ENCODE measurements around the gene PPARG. TPM values are rescaled to one million over a fixed set of nuclear protein-coding genes. Genes with fewer than 3 reads are reported as not detected.

Gene PPARG
- total RNA-seq, 4 donors from 2014 or later: 16.9 to 146 (median 117) TPM

DNA sequence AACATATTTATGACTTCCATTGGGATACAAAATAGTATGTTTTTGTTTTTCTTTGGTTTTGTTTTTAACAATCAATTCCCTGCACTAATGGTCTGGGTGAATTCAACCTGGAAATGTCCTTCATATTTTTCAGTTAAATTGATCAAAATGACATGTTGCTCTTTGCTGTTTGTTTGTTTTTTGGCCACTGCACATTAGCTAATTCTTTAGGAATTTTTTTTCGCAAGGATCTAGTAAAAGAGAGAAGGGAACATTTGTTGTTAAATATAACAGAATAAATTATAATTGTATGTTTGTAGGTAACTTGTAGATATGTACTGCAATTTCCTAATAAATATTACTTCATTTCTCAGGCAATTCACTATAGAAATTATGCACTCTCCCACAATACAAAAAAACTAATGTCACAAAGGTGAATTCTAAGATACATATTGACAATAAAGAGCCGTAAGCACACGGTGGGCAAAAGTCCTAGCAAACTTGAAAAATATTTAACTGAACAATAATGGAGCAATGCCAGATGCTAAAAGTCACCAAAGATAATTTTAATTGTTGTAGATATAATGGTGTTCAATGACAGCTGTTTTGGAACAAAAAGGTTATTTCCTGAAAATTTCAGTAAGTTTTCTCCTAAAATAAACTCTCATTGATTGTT, 21.4 kb upstream of the PPARG start:
- Histone ChIP-seq H3K27me3 (no peaks in the 10 kb centered on the region), H3K4me1 (peaks cover 0 to 20% (median 0%) of the 10 kb centered on the region in 4 donors), H3K27ac (no peak overlapping the region), H3K9me3 (no peaks in the 10 kb centered on the region), H3K36me3 (no peaks in the 10 kb centered on the region), H3K4me3 (no peak overlapping the region)
- TF ChIP-seq EP300 (IDR thresholded peaks at IDR 0.05; ENCODE audit: low read depth) (no peak), POLR2A (IDR thresholded peaks at IDR 0.05) (no peak), POLR2AphosphoS5 (IDR thresholded peaks at IDR 0.05) (no peak)
- TF ChIP-seq, protein P1, sequence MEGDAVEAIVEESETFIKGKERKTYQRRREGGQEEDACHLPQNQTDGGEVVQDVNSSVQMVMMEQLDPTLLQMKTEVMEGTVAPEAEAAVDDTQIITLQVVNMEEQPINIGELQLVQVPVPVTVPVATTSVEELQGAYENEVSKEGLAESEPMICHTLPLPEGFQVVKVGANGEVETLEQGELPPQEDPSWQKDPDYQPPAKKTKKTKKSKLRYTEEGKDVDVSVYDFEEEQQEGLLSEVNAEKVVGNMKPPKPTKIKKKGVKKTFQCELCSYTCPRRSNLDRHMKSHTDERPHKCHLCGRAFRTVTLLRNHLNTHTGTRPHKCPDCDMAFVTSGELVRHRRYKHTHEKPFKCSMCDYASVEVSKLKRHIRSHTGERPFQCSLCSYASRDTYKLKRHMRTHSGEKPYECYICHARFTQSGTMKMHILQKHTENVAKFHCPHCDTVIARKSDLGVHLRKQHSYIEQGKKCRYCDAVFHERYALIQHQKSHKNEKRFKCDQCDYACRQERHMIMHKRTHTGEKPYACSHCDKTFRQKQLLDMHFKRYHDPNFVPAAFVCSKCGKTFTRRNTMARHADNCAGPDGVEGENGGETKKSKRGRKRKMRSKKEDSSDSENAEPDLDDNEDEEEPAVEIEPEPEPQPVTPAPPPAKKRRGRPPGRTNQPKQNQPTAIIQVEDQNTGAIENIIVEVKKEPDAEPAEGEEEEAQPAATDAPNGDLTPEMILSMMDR (IDR thresholded peaks at IDR 0.05): no peak
- DNase-seq: no peak
- 47 to 61% methylated on average over 2 to 3 of the region's 3 CpGs for WGBS, 2 donors (ENCODE audit: low coverage in 1 of 2)
- intact Hi-C loops (cut with DNase I; ENCODE audit: low total_unique reads) (no loop called here), in situ Hi-C loops (cut with MboI; ENCODE audit: low pct_ligation_motif_present in 1 of 4, low pct_unique_long_range_greater_than_20kb in 1 of 4, low sequenced_read_pairs in 3 of 4) (no loop called here)

DNA sequence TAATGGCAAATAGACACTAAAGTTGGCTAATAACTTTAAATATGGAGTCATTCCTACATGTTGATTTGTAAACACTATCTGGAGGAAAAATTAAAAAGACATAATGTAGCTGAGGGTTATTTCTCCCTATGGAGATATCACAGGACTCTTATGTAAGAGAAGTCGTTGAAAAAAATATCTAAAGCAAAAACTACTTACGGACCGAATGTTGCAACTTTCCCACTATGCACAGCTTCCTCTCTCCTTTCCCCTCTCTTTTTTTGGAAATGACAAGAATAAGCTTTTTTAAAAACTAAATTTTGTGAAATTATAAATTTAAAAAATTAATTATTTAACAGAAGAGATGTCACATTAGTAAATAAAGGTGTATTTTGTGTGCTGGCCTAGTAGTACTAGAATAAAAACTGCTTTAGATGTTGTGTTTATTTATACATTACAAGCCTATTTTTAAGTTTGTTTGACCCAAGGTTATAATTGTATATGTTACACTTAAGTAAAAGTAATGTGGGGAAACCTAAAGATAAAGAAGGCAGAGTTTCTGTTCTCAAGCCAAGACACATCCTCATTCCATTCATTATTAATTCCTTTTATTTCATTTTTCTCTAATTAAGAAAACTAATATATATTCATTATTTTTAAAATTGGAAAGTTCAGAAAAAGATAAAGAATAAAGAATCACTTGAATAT, 20.7 kb upstream of the PPARG start:
- Histone ChIP-seq H3K9me3 (no peaks in the 10 kb centered on the region), H3K4me1 (peaks cover 0 to 13% (median 0%) of the 10 kb centered on the region in 4 donors), H3K36me3 (no peaks in the 10 kb centered on the region), H3K4me3 (no peak overlapping the region), H3K27ac (no peak overlapping the region), H3K27me3 (no peaks in the 10 kb centered on the region)
- TF ChIP-seq POLR2A (IDR thresholded peaks at IDR 0.05): no peak
- TF ChIP-seq EP300 (IDR thresholded peaks at IDR 0.05; ENCODE audit: low read depth): no peak
- TF ChIP-seq, protein P1 (IDR thresholded peaks at IDR 0.05): no peak
- no peak for TF ChIP-seq POLR2AphosphoS5 (IDR thresholded peaks at IDR 0.05)
- intact Hi-C loops (cut with DNase I; ENCODE audit: low total_unique reads): no loop called here
- 76 to 79% methylated on average over 3 of the region's 3 CpGs for WGBS, 2 donors (ENCODE audit: low coverage in 1 of 2)
- in situ Hi-C loops (cut with MboI; ENCODE audit: low pct_ligation_motif_present in 1 of 4, low pct_unique_long_range_greater_than_20kb in 1 of 4, low sequenced_read_pairs in 3 of 4): no loop called here
- no peak for DNase-seq

DNA sequence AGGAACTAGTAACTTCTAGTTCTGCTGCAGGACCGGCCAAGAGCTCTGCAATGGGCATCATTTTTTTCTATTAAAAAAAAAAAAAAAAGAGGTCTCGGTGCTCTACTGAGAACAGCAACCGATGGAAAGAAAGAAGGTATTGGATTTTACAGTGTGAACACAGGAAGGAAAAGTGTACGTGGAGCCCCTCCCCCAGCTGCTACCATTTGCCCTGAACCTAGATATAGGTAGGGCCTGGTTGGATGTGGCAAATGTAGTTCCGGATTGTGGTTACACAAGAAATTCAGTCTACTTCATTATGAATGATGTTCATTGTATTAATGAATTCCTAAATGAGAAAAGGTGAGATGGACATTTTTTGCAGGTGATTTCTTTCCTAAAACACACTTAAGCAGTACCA, 17.9 kb upstream of the PPARG start:
- DNase-seq: no peak
- intact Hi-C loops (cut with DNase I; ENCODE audit: low total_unique reads): no loop called here
- 61 to 90% methylated on average over 5 of the region's 5 CpGs for WGBS, 2 donors (ENCODE audit: low coverage in 1 of 2)
- H3K27ac ChIP-seq: no peak overlapping the region
- H3K4me1 ChIP-seq: no peaks in the 10 kb centered on the region
- in situ Hi-C loops (cut with MboI; ENCODE audit: low pct_ligation_motif_present in 1 of 4, low pct_unique_long_range_greater_than_20kb in 1 of 4, low sequenced_read_pairs in 3 of 4): no loop called here
- TF ChIP-seq, protein P1 (IDR thresholded peaks at IDR 0.05): no peak
- TF ChIP-seq POLR2AphosphoS5 (IDR thresholded peaks at IDR 0.05) (no peak), EP300 (IDR thresholded peaks at IDR 0.05; ENCODE audit: low read depth) (no peak), POLR2A (IDR thresholded peaks at IDR 0.05) (no peak)
- H3K36me3 ChIP-seq: no peaks in the 10 kb centered on the region
- no peaks in the 10 kb centered on the region for H3K27me3 ChIP-seq
- no peaks in the 10 kb centered on the region for H3K9me3 ChIP-seq
- H3K4me3 ChIP-seq: no peak overlapping the region

DNA sequence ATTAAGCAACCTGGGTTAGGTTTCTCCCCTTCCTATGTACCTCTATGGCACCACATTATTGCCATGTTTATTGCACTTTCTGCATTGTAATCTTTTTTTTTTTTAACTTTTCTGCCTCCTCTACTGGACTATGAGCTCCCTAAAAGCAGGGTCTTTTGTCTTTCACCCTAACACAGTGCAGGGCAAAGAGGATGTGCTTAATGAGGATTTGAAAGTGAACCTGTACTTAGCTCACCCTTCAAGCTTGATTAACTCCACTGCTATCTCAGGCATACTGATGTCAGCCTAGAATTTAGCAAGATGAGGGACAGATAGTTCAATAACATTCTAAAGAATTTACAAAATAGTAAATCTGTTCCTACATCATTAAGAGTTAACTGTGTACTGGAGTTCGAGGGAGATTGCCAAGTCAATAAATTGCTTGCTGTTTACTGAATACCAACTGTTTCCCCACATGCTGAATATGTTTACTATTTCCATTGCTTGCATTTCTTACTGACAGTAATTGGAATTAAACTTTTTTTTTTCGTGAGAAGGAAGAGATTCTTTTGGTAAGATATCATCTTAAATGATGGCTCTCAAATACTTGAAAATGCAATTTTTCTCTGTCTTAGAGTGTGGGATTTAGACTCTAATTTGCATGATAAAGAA, 15.7 kb upstream of the PPARG start:
- 36 to 37% methylated on average over 2 of the region's 2 CpGs for WGBS, 2 donors (ENCODE audit: low coverage in 1 of 2)
- no peak overlapping the region for H3K4me3 ChIP-seq
- H3K27me3 ChIP-seq: no peaks in the 10 kb centered on the region
- intact Hi-C loops (cut with DNase I; ENCODE audit: low total_unique reads): no loop called here
- no peaks in the 10 kb centered on the region for H3K36me3 ChIP-seq
- no peak overlapping the region for H3K27ac ChIP-seq
- in situ Hi-C loops (cut with MboI; ENCODE audit: low pct_ligation_motif_present in 1 of 4, low pct_unique_long_range_greater_than_20kb in 1 of 4, low sequenced_read_pairs in 3 of 4): no loop called here
- TF ChIP-seq POLR2A (IDR thresholded peaks at IDR 0.05) (no peak), EP300 (IDR thresholded peaks at IDR 0.05; ENCODE audit: low read depth) (no peak), POLR2AphosphoS5 (IDR thresholded peaks at IDR 0.05) (no peak)
- TF ChIP-seq, protein P1 (IDR thresholded peaks at IDR 0.05): no peak
- no peaks in the 10 kb centered on the region for H3K4me1 ChIP-seq
- no peaks in the 10 kb centered on the region for H3K9me3 ChIP-seq
- no peak for DNase-seq
